HG02840 (cell line): ENCODE data around the gene UBXN2A.
"Not testable (repeated sequence)": the region's sequence is repeated elsewhere in the genome, so short reads cannot be mapped to it uniquely, and the experiment has no call there.

Source experiments
- ATAC-seq: cut with Tn5 transposase; IDR thresholded peaks from one replicate; pipeline ENCODE4 v1.9.1; 2021; ENCODE audit warnings: mild to moderate bottlenecking, moderate library complexity, moderate number of reproducible peaks; ENCODE audit not compliant: unreplicated experiment, low FRiP score

UBXN2A gene

DNA sequence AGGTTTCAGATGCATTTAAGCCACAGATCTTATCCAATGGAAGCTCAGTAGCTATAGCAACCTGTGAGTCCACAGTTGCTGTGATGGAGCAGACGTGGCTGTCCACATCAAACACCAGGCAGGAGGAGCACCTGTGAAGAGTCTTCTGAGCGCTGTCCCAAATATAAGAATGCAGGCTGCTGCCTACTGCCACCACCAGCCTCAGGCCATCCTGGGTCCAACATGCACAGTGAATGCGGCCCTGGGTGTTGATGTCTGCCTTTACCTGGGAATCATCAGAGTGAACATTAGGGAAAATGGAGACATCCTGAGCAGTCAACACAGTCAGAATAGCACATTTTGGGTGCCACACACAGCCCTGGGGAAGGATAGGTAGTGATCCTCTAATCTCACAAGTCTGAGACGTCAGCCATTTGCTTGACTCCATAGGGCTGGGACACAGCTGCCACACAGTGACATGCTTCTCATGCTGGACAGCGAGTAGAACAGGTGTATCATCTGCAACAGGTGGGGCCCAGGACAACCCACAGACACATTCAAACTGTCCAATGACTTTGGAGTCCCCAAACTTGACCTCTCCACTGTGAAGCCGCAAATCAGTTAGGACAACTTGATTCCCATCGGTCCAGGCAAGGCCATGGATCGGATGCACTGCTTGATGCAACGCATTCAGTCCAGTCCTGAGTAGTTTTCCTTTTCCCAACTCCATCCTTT is 98.7 kb downstream of the UBXN2A start:
- ATAC-seq = no peak

DNA sequence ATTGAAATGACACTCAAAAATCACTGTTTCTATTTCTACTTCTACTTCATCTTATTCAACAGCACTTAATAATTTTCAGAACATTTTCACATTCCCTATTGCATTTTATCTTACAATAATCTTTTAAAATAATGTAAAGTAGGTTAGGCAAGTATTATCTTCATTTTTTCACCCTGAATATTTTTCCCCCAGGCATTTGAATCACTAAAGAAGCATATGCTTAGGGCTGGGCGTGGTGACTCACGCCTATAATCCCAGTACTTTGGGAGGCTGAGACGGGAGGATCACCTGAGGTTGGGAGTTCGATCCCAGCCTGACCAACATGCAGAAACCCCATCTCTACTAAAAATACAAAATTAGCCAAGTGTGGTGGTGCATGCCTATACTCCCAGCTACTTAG is 100.2 kb downstream of the UBXN2A start:
- no peak for ATAC-seq

DNA sequence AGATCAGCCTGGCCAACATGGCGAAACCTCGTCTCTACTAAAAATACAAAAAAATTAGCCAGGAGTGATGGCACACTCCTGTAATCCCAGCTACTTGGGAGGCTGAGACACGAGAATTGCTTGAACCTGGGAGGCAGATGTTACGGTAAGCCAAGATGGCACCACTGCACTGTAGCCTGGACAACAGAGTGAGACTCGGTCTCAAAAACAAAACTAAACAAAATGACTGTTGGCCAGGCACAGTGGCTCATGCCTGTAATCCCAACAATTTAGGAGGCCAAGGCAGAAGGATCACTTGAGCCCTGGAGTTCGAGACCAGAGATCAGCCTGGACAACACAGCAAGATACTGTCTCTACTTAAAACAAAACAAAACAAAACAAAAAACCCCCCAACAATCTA is 102.9 kb downstream of the UBXN2A start:
- not testable (repeated sequence) for ATAC-seq

DNA sequence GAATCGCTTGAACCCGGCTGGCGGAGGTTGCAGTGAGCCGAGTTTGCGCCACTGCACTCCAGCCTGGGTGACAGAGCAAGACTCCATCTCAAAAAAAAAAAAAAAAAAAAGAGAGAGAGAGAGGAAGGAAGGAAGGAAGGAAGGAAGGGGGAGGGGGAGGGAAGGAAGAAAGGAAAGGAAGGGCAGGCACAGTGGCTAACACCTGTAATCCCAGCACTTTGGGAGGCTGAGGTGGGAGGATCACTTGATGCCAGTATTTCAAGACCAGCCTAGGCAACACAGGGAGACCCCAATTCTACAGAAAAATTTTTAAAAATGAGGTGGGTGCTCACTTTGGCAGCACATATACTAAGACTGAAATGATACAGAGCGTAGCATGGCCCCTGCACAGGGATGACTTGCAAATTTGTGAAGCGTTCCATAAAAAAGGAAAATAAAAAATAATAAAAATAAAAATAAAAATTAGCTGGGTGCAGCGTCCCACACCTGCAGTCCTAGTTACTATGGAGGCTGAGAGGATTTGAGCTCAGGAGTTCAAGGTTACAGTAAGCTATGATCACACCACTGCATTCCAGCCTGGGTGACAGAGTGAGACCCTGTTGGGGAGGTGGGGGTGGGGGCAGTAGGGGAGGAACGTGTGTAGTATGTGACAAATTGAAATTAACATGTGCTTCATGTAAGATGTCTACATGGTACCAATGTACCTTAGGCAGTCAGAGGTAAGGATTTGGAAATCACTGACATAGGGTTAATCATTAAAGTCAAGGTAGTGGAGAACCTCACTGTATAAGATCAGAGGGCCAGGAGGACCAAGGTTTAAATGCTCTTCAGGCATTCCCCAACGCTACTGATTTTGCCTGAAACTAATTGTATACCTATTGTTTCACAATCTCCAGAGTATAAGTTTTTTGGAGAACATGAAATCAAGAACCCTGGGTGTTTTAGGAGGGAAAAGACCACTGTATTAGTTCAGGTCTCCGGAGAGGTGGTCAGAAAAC is 105.5 kb downstream of the UBXN2A start:
- ATAC-seq = no peak

DNA sequence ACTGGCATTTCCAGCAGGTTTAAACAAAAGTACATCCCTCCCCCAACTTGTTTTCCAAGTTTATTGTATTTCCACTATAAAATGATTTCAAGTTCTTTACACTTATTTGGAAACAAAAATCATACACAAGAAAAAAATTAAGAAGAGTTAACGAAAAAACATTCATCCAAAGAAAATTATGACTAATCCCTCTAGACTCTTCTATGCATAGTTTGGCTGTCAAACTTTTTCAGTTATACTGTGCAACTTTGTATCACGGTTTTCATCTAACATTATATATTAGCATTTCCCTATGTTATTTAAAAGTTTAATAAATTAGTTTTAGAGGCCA is 106.3 kb downstream of the UBXN2A start:
- ATAC-seq = no peak

DNA sequence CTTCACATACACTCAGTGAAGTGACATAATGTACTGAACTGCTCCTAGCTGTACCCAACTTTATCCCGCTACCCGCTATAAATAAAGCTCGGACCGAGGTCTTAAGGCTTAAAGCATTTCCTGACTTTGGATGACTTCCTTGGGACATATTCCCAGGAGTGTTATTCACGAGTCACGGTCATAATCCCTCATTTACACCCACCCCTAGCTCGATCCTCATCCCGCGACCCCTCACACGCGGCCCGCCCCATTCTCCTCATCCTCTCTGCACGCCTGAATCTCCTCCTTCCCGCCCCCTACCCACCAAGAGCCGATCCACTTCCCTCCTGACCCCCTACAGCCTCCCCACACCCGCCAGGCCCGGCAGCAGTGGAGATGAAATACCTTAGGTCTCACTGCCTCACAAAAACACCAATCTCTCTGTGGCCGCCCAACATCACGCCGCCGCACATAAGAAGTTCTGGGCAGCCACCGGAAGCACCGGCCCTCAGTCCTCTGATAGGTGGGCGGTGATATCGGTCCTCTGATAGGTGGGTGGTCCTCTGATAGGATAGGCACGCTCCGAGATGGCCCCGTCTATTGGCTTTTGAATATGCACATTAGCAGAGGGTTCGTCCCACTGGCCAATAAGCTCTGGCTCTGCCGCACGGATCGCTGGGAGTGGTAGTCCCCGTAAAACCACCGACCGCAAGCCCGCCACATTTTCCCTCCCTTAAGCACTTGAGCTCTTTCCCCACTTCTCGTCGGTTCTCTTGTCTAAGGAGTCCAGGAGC is 106.9 kb downstream of the UBXN2A start, which contains the start of gene WDCP:
Gene WDCP, minus strand, starts transcription at position 462 of the 773 bp plus-strand sequence. CDS start 7,897 bp downstream, outside the sequence.
- peak; percentile 99 for ATAC-seq

DNA sequence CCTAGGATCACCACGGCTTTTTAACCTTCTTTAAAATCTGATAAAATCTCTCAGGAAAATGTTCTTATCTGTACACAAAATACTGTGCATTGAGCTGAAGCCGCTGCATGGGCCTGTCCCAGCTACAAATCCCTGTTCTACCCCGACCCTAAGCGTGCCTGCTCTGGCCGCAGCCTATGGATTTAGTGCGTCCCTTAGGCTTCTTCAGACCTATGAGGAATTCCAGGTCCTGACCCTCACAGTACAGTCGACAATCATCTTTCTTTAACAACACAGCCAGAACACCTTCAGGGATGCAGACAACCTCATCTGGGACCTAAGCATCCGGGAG is 107.4 kb downstream of the UBXN2A start:
- no peak for ATAC-seq

DNA sequence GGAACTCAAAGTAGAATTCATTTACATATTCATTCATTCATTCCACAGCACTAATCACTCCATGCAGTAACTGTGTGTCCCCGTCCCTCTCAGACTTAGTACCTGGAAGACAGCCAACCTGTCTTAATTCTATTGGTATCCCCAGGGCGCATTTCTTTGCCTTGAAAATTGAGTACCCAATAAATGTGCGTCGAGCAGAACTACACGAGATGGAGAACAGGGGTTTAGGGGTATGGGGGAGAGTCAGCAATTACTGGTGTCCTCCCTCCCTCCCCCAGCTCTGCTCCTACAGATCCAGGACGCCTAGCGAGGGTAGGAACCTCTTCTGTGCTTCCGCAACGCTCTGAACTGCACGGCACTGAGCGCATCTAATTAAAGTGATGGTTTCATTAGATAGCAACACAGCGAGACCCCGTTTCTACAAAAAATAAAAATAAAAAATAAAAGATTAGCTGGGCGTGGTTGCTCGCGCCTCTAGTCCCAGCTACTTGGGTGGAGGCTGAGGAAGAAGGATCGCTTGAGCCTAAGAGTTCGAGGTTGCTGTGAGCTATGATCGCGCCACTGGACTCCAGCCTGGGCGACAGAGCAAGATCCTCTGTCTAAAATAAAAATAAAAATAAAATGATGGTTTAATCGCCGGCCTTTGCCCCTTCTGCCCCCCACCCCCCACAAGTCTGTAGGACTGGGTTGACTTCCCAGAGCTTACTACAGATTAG is 108.7 kb downstream of the UBXN2A start:
- ATAC-seq = no peak

DNA sequence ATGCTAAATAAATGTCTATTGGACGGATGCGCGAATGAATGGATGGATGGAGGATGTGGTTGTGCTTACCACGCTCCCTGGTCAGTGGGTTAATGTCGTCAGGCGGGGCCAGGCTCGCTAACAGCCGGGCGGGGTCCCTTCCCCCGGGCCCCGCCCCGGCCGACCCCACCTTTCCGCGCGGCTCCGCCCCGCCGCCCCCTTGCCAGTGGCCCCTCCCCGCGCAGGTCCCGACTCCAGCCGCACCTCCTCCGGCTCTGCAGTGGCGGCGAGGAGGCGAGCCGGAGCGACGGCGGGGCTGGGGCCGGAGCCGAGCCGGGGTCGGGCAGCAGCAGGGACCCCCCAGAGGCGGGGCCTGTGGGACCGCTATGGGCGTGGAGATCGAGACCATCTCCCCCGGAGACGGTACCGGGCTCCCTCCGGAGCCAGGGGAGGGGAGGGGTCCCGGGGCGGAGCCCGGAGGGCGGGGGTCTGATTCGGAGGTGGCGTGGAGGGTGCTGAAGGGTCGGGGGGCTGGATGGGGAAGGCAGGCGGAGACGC is 109.3 kb downstream of the UBXN2A start, which contains the start of gene FKBP1B:
Gene FKBP1B, plus strand, starts transcription at position 257 of the 537 bp plus-strand sequence. Its CDS starts 109 bp downstream, at position 366.
- ATAC-seq = no peak

DNA sequence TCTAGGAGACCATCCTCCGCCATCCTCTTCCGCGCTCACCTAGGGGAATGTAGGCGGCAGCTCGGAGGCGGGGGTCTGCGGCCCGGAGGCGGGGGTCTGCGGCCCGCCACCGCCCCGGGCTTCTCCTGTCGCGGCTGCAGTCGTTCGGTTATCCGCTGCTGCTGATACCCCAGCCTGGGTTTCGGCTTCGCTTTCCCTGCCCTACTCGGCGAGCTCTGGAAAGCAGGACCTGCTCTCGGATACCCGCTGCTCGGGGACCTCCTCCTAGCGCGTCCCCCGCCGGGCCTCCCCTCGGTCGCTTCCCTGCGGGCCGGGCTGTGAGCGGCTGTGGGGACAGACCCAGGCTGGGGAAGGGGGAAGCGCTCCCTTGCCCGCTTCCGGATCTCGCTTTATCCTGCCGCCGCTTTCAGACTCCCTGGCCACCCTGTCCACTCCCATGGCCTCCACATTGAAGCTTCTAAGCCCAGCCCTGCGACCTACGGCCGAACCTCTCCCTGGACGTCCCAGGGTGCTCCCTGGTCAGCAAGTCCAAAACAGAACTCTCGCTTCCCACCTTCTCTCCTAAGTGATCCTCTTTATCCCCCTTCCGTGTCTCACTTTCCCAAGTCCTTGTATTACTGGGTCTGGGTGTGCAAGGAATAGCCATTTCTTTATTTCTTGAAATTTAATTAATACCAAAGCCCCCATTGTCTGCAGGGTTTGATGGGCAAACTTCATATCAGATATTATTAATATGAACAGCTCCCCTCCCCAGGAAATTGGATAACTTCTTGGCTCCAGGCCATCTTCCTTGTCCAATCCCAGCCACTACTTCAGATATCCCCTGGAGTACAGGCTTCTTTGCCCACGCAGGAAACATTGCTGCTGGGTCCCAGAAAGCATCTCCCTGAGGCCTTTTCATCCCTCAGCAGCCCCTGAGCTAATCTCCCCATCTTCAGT is 110.0 kb downstream of the UBXN2A start:
- ATAC-seq = no peak

DNA sequence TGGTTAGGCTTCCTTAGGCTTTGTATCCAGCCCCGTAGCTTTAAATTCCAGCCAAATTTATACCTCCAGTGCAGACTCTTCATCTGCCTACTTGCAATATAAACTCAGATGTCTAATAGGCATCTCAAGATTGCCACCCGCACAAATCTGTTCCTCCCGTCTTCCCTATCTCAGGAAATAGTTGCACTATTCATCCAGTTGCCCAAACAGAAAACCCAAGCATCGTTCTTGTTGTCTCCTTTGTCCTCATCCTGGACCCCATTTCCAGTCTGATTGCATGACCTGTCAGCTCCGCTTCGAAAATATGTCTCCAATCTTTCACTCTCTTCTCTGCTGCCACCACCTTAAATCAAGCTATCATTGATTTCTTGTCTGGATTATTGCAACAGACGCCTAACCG is 111.6 kb downstream of the UBXN2A start:
- ATAC-seq = no peak

DNA sequence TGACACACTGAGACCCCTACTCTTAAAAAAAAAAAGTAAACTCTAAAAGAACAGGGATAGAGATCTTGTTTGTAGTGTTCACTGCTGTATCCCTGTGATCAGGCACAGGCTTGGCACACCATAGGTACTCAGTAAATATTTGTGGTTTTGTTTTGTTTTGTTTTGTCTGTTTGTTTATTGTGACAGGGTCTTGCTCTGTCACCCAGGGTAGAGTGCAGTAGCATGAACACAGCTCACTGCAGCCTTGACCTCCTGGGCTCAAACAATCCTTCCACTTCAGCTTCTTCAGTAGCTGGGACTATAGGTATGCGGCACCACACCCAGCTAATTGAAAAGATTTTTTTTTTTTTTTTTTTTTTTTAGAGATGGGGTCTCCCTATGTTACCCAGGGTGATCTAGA is 112.7 kb downstream of the UBXN2A start:
- ATAC-seq = no peak
